Measurements from ENCODE around the gene SUSD6.
A peak's percentile ranks its signal among the peaks of the same experiment; 100 is the strongest.
"Not testable (repeated sequence)": the region's sequence is repeated elsewhere in the genome, so short reads cannot be mapped to it uniquely, and the experiment has no call there.

Gene SUSD6

GRCh38 chr14:69701857-69702256 lies 90.5 kb downstream of the SUSD6 start:
- no peak overlapping the region for H3K4me3 ChIP-seq (ENCODE audit: low read depth, low read length)

GRCh38 chr14:69703047-69704039 lies 91.9 kb downstream of the SUSD6 start:
- DNase-seq (ENCODE audit: low read depth) = no peak
- no peak overlapping the region for H3K4me3 ChIP-seq (ENCODE audit: low read depth, low read length)

More at GRCh38 chr14:69701857-69702256, 90.5 kb downstream of the SUSD6 start:
- no peak for DNase-seq (ENCODE audit: low read depth)

- no peak for DNase-seq (ENCODE audit: low read depth)
- H3K4me3 ChIP-seq (ENCODE audit: low read depth, low read length) = no peak overlapping the region
Measured at GRCh38 chr14:69704319-69704718, 92.9 kb downstream of the SUSD6 start.

- no peak overlapping the region for H3K4me3 ChIP-seq (ENCODE audit: low read depth, low read length)
- no peak for DNase-seq (ENCODE audit: low read depth)
Measured at GRCh38 chr14:69705706-69706105, 94.3 kb downstream of the SUSD6 start.

GRCh38 chr14:69708049-69708448 lies 96.7 kb downstream of the SUSD6 start:
- H3K4me3 ChIP-seq (ENCODE audit: low read depth, low read length) = no peak overlapping the region

GRCh38 chr14:69708586-69709560 lies 97.5 kb downstream of the SUSD6 start:
- H3K4me3 ChIP-seq (ENCODE audit: low read depth, low read length) = no peak overlapping the region
- DNase-seq (ENCODE audit: low read depth) = no peak

More at GRCh38 chr14:69708049-69708448, 96.7 kb downstream of the SUSD6 start:
- no peak for DNase-seq (ENCODE audit: low read depth)

GRCh38 chr14:69710378-69710777 lies 99.0 kb downstream of the SUSD6 start:
- no peak for DNase-seq (ENCODE audit: low read depth)
- no peak overlapping the region for H3K4me3 ChIP-seq (ENCODE audit: low read depth, low read length)

- no peak overlapping the region for H3K4me3 ChIP-seq (ENCODE audit: low read depth, low read length)
- DNase-seq (ENCODE audit: low read depth) = no peak
Measured at GRCh38 chr14:69711065-69711464, 99.7 kb downstream of the SUSD6 start.

- H3K4me3 ChIP-seq (ENCODE audit: low read depth, low read length) = no peak overlapping the region
- DNase-seq (ENCODE audit: low read depth) = no peak
Measured at GRCh38 chr14:69711477-69711876, 100.1 kb downstream of the SUSD6 start.

- DNase-seq (ENCODE audit: low read depth) = no peak
- no peak overlapping the region for H3K4me3 ChIP-seq (ENCODE audit: low read depth, low read length)
Measured at GRCh38 chr14:69711881-69712560, 100.6 kb downstream of the SUSD6 start.

- H3K4me3 ChIP-seq (ENCODE audit: low read depth, low read length) = no peak overlapping the region
- DNase-seq (ENCODE audit: low read depth) = no peak
Measured at GRCh38 chr14:69712599-69713088, 101.2 kb downstream of the SUSD6 start.

GRCh38 chr14:69713209-69713781 lies 101.9 kb downstream of the SUSD6 start:
- no peak overlapping the region for H3K4me3 ChIP-seq (ENCODE audit: low read depth, low read length)
- no peak for DNase-seq (ENCODE audit: low read depth)

GRCh38 chr14:69713993-69714679 lies 102.7 kb downstream of the SUSD6 start:
- no peak for DNase-seq (ENCODE audit: low read depth)
- H3K4me3 ChIP-seq (ENCODE audit: low read depth, low read length) = no peak overlapping the region

- no peak overlapping the region for H3K4me3 ChIP-seq (ENCODE audit: low read depth, low read length)
- peak; percentile 67 for DNase-seq (ENCODE audit: low read depth)
Measured at GRCh38 chr14:69715725-69716477, 104.5 kb downstream of the SUSD6 start.

GRCh38 chr14:69716478-69717187 lies 105.2 kb downstream of the SUSD6 start:
- DNase-seq (ENCODE audit: low read depth) = peak; percentile 84

GRCh38 chr14:69718614-69719013 lies 107.2 kb downstream of the SUSD6 start:
- DNase-seq (ENCODE audit: low read depth); H3K4me3 ChIP-seq (ENCODE audit: low read depth, low read length): not testable (repeated sequence)

More at GRCh38 chr14:69716478-69717187, 105.2 kb downstream of the SUSD6 start:
- no peak overlapping the region for H3K4me3 ChIP-seq (ENCODE audit: low read depth, low read length)

GRCh38 chr14:69719501-69719951 lies 108.1 kb downstream of the SUSD6 start:
- DNase-seq (ENCODE audit: low read depth) = peak; percentile 97
- no peak overlapping the region for H3K4me3 ChIP-seq (ENCODE audit: low read depth, low read length)
